ENCODE results near the gene GALNT10.

GALNT10 gene

GRCh38 chr5:154267516-154267915 is 77.0 kb downstream of the GALNT10 start:
- no peaks in the 10 kb centered on the region for H3K36me3 ChIP-seq (ENCODE audit: control insufficient read depth, insufficient read depth, low read length)
- no peak overlapping the region for H3K9ac ChIP-seq (ENCODE audit: low read length)

GRCh38 chr5:154268073-154268472 is 77.5 kb downstream of the GALNT10 start:
- H3K4me3 ChIP-seq (ENCODE audit: low read length) = no peak overlapping the region
- no peaks in the 10 kb centered on the region for H3K27me3 ChIP-seq (ENCODE audit: control insufficient read depth, insufficient read depth, low read length)
- peaks cover 15% of the 10 kb centered on the region for H3K4me1 ChIP-seq (ENCODE audit: control insufficient read depth, insufficient read depth, low read length)
- H3K9me3 ChIP-seq (ENCODE audit: control insufficient read depth, low read length) = no peaks in the 10 kb centered on the region
- H3K9ac ChIP-seq (ENCODE audit: low read length) = no peak overlapping the region
- no peaks in the 10 kb centered on the region for H3K36me3 ChIP-seq (ENCODE audit: control insufficient read depth, insufficient read depth, low read length)

More at GRCh38 chr5:154267516-154267915, 77.0 kb downstream of the GALNT10 start:
- Histone ChIP-seq H3K9me3 (ENCODE audit: control insufficient read depth, low read length) (no peaks in the 10 kb centered on the region), H3K4me1 (ENCODE audit: control insufficient read depth, insufficient read depth, low read length) (peaks cover 9% of the 10 kb centered on the region), H3K27me3 (ENCODE audit: control insufficient read depth, insufficient read depth, low read length) (no peaks in the 10 kb centered on the region), H3K4me3 (ENCODE audit: low read length) (no peak overlapping the region)

- Histone ChIP-seq H3K4me3 (ENCODE audit: low read length) (no peak overlapping the region), H3K9ac (ENCODE audit: low read length) (no peak overlapping the region), H3K4me1 (ENCODE audit: control insufficient read depth, insufficient read depth, low read length) (peaks cover 18% of the 10 kb centered on the region), H3K27me3 (ENCODE audit: control insufficient read depth, insufficient read depth, low read length) (no peaks in the 10 kb centered on the region), H3K36me3 (ENCODE audit: control insufficient read depth, insufficient read depth, low read length) (no peaks in the 10 kb centered on the region), H3K9me3 (ENCODE audit: control insufficient read depth, low read length) (no peaks in the 10 kb centered on the region)
Measured at GRCh38 chr5:154269414-154269813, 78.9 kb downstream of the GALNT10 start.

GRCh38 chr5:154271466-154271865 is 80.9 kb downstream of the GALNT10 start:
- H3K4me1 ChIP-seq (ENCODE audit: control insufficient read depth, insufficient read depth, low read length) = peaks cover 18% of the 10 kb centered on the region
- H3K27me3 ChIP-seq (ENCODE audit: control insufficient read depth, insufficient read depth, low read length) = no peaks in the 10 kb centered on the region
- H3K9ac ChIP-seq (ENCODE audit: low read length) = no peak overlapping the region

GRCh38 chr5:154271936-154272514 is 81.5 kb downstream of the GALNT10 start:
- Histone ChIP-seq H3K27me3 (ENCODE audit: control insufficient read depth, insufficient read depth, low read length) (no peaks in the 10 kb centered on the region), H3K4me1 (ENCODE audit: control insufficient read depth, insufficient read depth, low read length) (peaks cover 20% of the 10 kb centered on the region), H3K4me3 (ENCODE audit: low read length) (no peak overlapping the region), H3K9me3 (ENCODE audit: control insufficient read depth, low read length) (no peaks in the 10 kb centered on the region), H3K9ac (ENCODE audit: low read length) (peak overlapping the region; percentile 18), H3K36me3 (ENCODE audit: control insufficient read depth, insufficient read depth, low read length) (no peaks in the 10 kb centered on the region)

More at GRCh38 chr5:154271466-154271865, 80.9 kb downstream of the GALNT10 start:
- H3K36me3 ChIP-seq (ENCODE audit: control insufficient read depth, insufficient read depth, low read length) = no peaks in the 10 kb centered on the region
- H3K4me3 ChIP-seq (ENCODE audit: low read length) = no peak overlapping the region
- H3K9me3 ChIP-seq (ENCODE audit: control insufficient read depth, low read length) = no peaks in the 10 kb centered on the region

GRCh38 chr5:154273028-154273617 is 82.6 kb downstream of the GALNT10 start:
- H3K9ac ChIP-seq (ENCODE audit: low read length) = no peak overlapping the region
- H3K36me3 ChIP-seq (ENCODE audit: control insufficient read depth, insufficient read depth, low read length) = no peaks in the 10 kb centered on the region
- peaks cover 24% of the 10 kb centered on the region for H3K4me1 ChIP-seq (ENCODE audit: control insufficient read depth, insufficient read depth, low read length)

GRCh38 chr5:154273963-154274827 is 83.7 kb downstream of the GALNT10 start:
- Histone ChIP-seq H3K27me3 (ENCODE audit: control insufficient read depth, insufficient read depth, low read length) (no peaks in the 10 kb centered on the region), H3K9ac (ENCODE audit: low read length) (no peak overlapping the region), H3K4me1 (ENCODE audit: control insufficient read depth, insufficient read depth, low read length) (peaks cover 24% of the 10 kb centered on the region), H3K4me3 (ENCODE audit: low read length) (no peak overlapping the region), H3K36me3 (ENCODE audit: control insufficient read depth, insufficient read depth, low read length) (no peaks in the 10 kb centered on the region), H3K9me3 (ENCODE audit: control insufficient read depth, low read length) (no peaks in the 10 kb centered on the region)

More at GRCh38 chr5:154273028-154273617, 82.6 kb downstream of the GALNT10 start:
- no peaks in the 10 kb centered on the region for H3K27me3 ChIP-seq (ENCODE audit: control insufficient read depth, insufficient read depth, low read length)
- no peaks in the 10 kb centered on the region for H3K9me3 ChIP-seq (ENCODE audit: control insufficient read depth, low read length)
- no peak overlapping the region for H3K4me3 ChIP-seq (ENCODE audit: low read length)

GRCh38 chr5:154274828-154275185 is 84.3 kb downstream of the GALNT10 start:
- H3K36me3 ChIP-seq (ENCODE audit: control insufficient read depth, insufficient read depth, low read length) = no peaks in the 10 kb centered on the region
- H3K27me3 ChIP-seq (ENCODE audit: control insufficient read depth, insufficient read depth, low read length) = no peaks in the 10 kb centered on the region
- no peaks in the 10 kb centered on the region for H3K9me3 ChIP-seq (ENCODE audit: control insufficient read depth, low read length)
- peaks cover 24% of the 10 kb centered on the region for H3K4me1 ChIP-seq (ENCODE audit: control insufficient read depth, insufficient read depth, low read length)
- no peak overlapping the region for H3K9ac ChIP-seq (ENCODE audit: low read length)
- H3K4me3 ChIP-seq (ENCODE audit: low read length) = no peak overlapping the region

- Histone ChIP-seq H3K4me1 (ENCODE audit: control insufficient read depth, insufficient read depth, low read length) (peaks cover 24% of the 10 kb centered on the region), H3K4me3 (ENCODE audit: low read length) (no peak overlapping the region), H3K9me3 (ENCODE audit: control insufficient read depth, low read length) (no peaks in the 10 kb centered on the region), H3K27me3 (ENCODE audit: control insufficient read depth, insufficient read depth, low read length) (no peaks in the 10 kb centered on the region), H3K36me3 (ENCODE audit: control insufficient read depth, insufficient read depth, low read length) (no peaks in the 10 kb centered on the region), H3K9ac (ENCODE audit: low read length) (no peak overlapping the region)
Measured at GRCh38 chr5:154275566-154275965, 85.0 kb downstream of the GALNT10 start.

- no peaks in the 10 kb centered on the region for H3K9me3 ChIP-seq (ENCODE audit: control insufficient read depth, low read length)
- no peak overlapping the region for H3K4me3 ChIP-seq (ENCODE audit: low read length)
- H3K9ac ChIP-seq (ENCODE audit: low read length) = no peak overlapping the region
- H3K27me3 ChIP-seq (ENCODE audit: control insufficient read depth, insufficient read depth, low read length) = no peaks in the 10 kb centered on the region
- H3K36me3 ChIP-seq (ENCODE audit: control insufficient read depth, insufficient read depth, low read length) = no peaks in the 10 kb centered on the region
- peaks cover 24% of the 10 kb centered on the region for H3K4me1 ChIP-seq (ENCODE audit: control insufficient read depth, insufficient read depth, low read length)
Measured at GRCh38 chr5:154276261-154276972, 85.9 kb downstream of the GALNT10 start.

GRCh38 chr5:154276973-154277331 is 86.4 kb downstream of the GALNT10 start:
- Histone ChIP-seq H3K9me3 (ENCODE audit: control insufficient read depth, low read length) (no peaks in the 10 kb centered on the region), H3K36me3 (ENCODE audit: control insufficient read depth, insufficient read depth, low read length) (no peaks in the 10 kb centered on the region), H3K4me3 (ENCODE audit: low read length) (no peak overlapping the region), H3K4me1 (ENCODE audit: control insufficient read depth, insufficient read depth, low read length) (peaks cover 20% of the 10 kb centered on the region), H3K9ac (ENCODE audit: low read length) (no peak overlapping the region), H3K27me3 (ENCODE audit: control insufficient read depth, insufficient read depth, low read length) (no peaks in the 10 kb centered on the region)

GRCh38 chr5:154277499-154277898 is 87.0 kb downstream of the GALNT10 start:
- no peaks in the 10 kb centered on the region for H3K9me3 ChIP-seq (ENCODE audit: control insufficient read depth, low read length)
- peaks cover 15% of the 10 kb centered on the region for H3K4me1 ChIP-seq (ENCODE audit: control insufficient read depth, insufficient read depth, low read length)
- H3K36me3 ChIP-seq (ENCODE audit: control insufficient read depth, insufficient read depth, low read length) = no peaks in the 10 kb centered on the region

More at GRCh38 chr5:154277499-154277898, 87.0 kb downstream of the GALNT10 start:
- H3K9ac ChIP-seq (ENCODE audit: low read length) = no peak overlapping the region
- no peak overlapping the region for H3K4me3 ChIP-seq (ENCODE audit: low read length)
- H3K27me3 ChIP-seq (ENCODE audit: control insufficient read depth, insufficient read depth, low read length) = no peaks in the 10 kb centered on the region

Measured in mucosa of stomach (tissue), 1 donor.